Smooth muscle cell (in vitro differentiated cells): ENCODE measurements around the gene MESP2. TPM values are rescaled to one million over a fixed set of nuclear protein-coding genes. Genes with fewer than 3 reads are reported as not detected.
"Not testable (repeated sequence)": the region's sequence is repeated elsewhere in the genome, so short reads cannot be mapped to it uniquely, and the experiment has no call there.

Experiments
- DNase-seq: peaks from one replicate; lab custom pipeline; 2025; ENCODE audit not compliant: unreplicated experiment; lab: John Stamatoyannopoulos, UW
- H2AFZ ChIP-seq: fragments of 200-600 bp; sonication (generic); 2 replicates; pipeline ENCODE4 v1.6.0; 2016; ENCODE audit warnings: antibody characterized with exemption, low read depth, mild to moderate bottlenecking
- H3F3A ChIP-seq: fragments of 200-600 bp; sonication (generic); 2 replicates; pipeline ENCODE4 v1.6.0; 2017; ENCODE audit warnings: antibody characterized with exemption, low read depth
- H3K27ac ChIP-seq: fragments of 200-600 bp; sonication (generic); 2 replicates; pipeline ENCODE4 v1.5.1; 2016; ENCODE audit warnings: low read depth, mild to moderate bottlenecking
- H3K27me3 ChIP-seq: fragments of 200-600 bp; sonication (generic); 2 replicates; pipeline ENCODE4 v1.6.1; 2016; ENCODE audit warnings: low read depth, mild to moderate bottlenecking
- H3K36me3 ChIP-seq: fragments of 200-600 bp; sonication (generic); 2 replicates; pipeline ENCODE4 v1.5.1; 2016; ENCODE audit warnings: low read depth
- H3K4me1 ChIP-seq: fragments of 200-600 bp; sonication (generic); 2 replicates; pipeline ENCODE4 v1.5.1; 2016; ENCODE audit warnings: low read depth
- H3K4me2 ChIP-seq: fragments of 200-600 bp; sonication (generic); 2 replicates; pipeline ENCODE4 v1.6.0; 2016; ENCODE audit warnings: mild to moderate bottlenecking
- H3K4me3 ChIP-seq: fragments of 200-600 bp; sonication (generic); 2 replicates; pipeline ENCODE4 v1.5.1; 2016; ENCODE audit warnings: mild to moderate bottlenecking
- H3K79me2 ChIP-seq: fragments of 200-600 bp; sonication (generic); 2 replicates; pipeline ENCODE4 v1.6.0; 2016; ENCODE audit warnings: low read depth, mild to moderate bottlenecking
- H3K9ac ChIP-seq: fragments of 200-600 bp; sonication (generic); 2 replicates; pipeline ENCODE4 v1.6.0; 2016; ENCODE audit warnings: low read depth
- H3K9me3 ChIP-seq: fragments of 200-600 bp; sonication (generic); replicated peaks from 2 replicates; pipeline ENCODE4 v1.5.1; 2016; ENCODE audit warnings: low read depth
- H4K20me1 ChIP-seq: fragments of 200-600 bp; sonication (generic); 2 replicates; pipeline ENCODE4 v1.6.0; 2016; ENCODE audit warnings: low read depth
- WGBS: methylation state at CpG from one replicate; pipeline ENCODE4 v1.1.7; 2016; ENCODE audit warnings: low lambda C conversion rate; 5-methylcytosine and 5-hydroxymethylcytosine counted together
- polyA plus RNA-seq: library from polyadenylated mRNA; unstranded; fragments of >200 nt; fragmentation: Nextera tagmentation; extraction: Ambion mirVana; gene quantifications from 2 replicates; pipeline ENCODE4 v1.2.1, GENCODE V29; 2016
- total RNA-seq: library from RNA; depleted of rRNA; stranded (reverse); fragments of >200 nt; gene quantifications from 2 replicates; pipeline ENCODE4 v1.2.3, GENCODE V29; 2014
- TF ChIP-seq, protein P1 (sequence below): fragments of 200-600 bp; sonication (generic); IDR thresholded peaks from 2 replicates; pipeline ENCODE4 v1.5.1; 2017; ENCODE audit warnings: borderline replicate concordance, mild to moderate bottlenecking, antibody characterized with exemption; ENCODE audit not compliant: insufficient read depth, poor library complexity, severe bottlenecking

MESP2 gene
- total and polyA plus RNA-seq, 2 experiments from 2014 or later: 0.09 TPM; not detected in 1

DNA sequence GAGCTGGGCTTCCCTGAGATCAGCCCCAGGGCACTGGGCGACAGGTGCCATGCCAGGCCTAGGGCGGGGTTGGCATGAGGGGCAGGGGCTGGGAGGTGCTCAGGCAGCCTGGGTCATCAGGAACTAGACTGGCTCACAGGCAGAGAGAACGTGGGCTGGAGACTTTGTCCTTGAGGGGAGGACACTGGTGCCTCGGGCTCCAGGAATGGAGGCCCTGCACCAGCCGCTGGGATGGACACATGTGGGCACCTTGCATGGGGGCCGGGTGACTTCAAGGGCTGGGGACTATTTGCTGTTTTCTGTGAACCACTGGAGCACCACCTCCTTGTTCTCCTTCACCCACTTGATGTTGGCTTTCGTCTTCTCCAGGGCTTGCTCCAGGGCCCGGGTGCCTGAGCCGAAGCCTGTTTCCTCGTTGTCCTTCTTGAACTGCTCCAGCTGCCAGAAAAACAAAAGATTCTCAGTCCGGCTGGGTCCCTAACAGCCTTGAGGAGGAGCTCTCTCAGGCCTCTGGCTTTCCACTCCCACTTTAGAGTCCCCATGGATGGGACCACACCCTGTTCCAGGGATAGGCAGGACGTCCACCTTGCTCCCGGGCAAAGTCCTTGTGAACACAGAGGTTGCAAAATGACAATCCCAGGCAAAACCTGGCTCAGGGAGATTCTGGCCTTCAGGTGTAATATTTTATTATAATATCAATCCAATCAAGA, 9.1 kb downstream of the MESP2 start:
- TF ChIP-seq, protein P1, sequence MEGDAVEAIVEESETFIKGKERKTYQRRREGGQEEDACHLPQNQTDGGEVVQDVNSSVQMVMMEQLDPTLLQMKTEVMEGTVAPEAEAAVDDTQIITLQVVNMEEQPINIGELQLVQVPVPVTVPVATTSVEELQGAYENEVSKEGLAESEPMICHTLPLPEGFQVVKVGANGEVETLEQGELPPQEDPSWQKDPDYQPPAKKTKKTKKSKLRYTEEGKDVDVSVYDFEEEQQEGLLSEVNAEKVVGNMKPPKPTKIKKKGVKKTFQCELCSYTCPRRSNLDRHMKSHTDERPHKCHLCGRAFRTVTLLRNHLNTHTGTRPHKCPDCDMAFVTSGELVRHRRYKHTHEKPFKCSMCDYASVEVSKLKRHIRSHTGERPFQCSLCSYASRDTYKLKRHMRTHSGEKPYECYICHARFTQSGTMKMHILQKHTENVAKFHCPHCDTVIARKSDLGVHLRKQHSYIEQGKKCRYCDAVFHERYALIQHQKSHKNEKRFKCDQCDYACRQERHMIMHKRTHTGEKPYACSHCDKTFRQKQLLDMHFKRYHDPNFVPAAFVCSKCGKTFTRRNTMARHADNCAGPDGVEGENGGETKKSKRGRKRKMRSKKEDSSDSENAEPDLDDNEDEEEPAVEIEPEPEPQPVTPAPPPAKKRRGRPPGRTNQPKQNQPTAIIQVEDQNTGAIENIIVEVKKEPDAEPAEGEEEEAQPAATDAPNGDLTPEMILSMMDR: no peak
- no peaks in the 10 kb centered on the region for H3K27me3 ChIP-seq
- no peak overlapping the region for H3K9ac ChIP-seq
- no peaks in the 10 kb centered on the region for H3K79me2 ChIP-seq
- 90% methylated on average over 12 of the region's 13 CpGs for WGBS
- no peak for DNase-seq
- peaks cover 9% of the 10 kb centered on the region for H3F3A ChIP-seq
- H3K4me1 ChIP-seq: no peaks in the 10 kb centered on the region
- no peak overlapping the region for H3K27ac ChIP-seq
- no peak overlapping the region for H2AFZ ChIP-seq
- H3K4me3 ChIP-seq: no peak overlapping the region
- H4K20me1 ChIP-seq: no peaks in the 10 kb centered on the region
- H3K36me3 ChIP-seq: peaks cover 8% of the 10 kb centered on the region
- no peak overlapping the region for H3K4me2 ChIP-seq
- no peaks in the 10 kb centered on the region for H3K9me3 ChIP-seq

DNA sequence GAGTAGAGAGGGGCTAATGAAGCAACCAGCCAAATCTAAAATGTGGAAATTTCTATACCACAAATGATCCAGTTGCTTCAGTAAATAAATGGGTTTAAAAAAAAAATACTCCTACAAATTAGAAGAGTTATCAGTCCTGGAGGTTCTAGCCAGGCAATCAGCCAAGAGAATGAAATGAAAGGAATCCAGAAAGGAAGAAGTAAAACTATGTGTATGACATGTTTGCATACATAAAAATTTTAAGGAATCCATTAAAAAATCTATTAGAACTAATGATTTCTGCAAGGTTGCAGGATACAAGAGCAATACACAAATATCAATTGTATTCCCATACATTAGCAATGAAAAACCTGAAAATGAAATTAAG, 9.6 kb downstream of the MESP2 start:
- Histone ChIP-seq H3K27ac (no peak overlapping the region), H3F3A (peaks cover 9% of the 10 kb centered on the region), H3K4me2 (no peak overlapping the region), H3K9ac (no peak overlapping the region), H4K20me1 (no peaks in the 10 kb centered on the region), H3K9me3 (no peaks in the 10 kb centered on the region), H3K4me1 (no peaks in the 10 kb centered on the region), H3K27me3 (no peaks in the 10 kb centered on the region), H3K79me2 (no peaks in the 10 kb centered on the region), H3K36me3 (peaks cover 8% of the 10 kb centered on the region), H2AFZ (no peak overlapping the region), H3K4me3 (no peak overlapping the region)
- TF ChIP-seq, protein P1: no peak
- DNase-seq: no peak

DNA sequence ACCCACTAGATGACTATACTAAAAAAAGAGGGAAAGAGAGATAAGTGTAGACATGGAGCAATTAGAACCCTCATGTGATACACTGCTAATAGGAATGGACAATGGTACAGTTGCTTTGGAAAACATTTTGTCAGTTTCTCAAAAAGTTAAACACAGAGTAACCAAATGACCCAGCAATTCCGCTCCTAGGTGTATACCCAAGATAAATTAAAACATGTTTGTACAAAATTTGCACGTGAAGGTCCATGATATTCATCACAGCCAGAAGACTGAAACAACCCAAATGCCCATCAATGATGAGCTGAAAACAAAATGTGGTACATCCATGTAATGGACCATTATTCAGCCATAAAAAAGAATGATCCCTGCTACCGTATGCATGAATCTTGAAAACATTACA, 11.8 kb downstream of the MESP2 start:
- no peaks in the 10 kb centered on the region for H3K4me1 ChIP-seq
- no peak overlapping the region for H3K4me2 ChIP-seq

DNA sequence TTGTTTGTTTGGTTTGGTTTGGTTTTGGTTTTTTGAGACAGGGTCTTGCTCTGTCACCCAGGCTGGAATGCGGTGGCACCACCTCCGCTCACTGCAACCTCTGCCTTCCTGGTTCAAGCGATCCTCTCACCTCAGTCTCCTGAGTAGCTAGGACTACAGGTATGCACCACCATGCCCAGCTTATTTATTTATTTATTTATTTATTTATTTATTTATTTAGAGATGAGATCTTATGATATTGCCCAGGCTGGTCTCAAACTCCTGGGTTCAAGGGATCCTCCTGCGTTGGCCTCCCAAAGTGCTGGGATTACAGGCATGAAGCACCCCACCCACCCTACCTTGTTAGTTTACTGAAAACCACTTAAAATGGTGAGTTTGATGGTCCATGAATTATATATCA, 12.5 kb downstream of the MESP2 start:
- not testable (repeated sequence) for H3K4me3 ChIP-seq, H3K27ac ChIP-seq, H3K4me2 ChIP-seq, H2AFZ ChIP-seq, H3K36me3 ChIP-seq, H4K20me1 ChIP-seq, H3K9me3 ChIP-seq, H3K79me2 ChIP-seq, H3F3A ChIP-seq, H3K4me1 ChIP-seq, H3K27me3 ChIP-seq, DNase-seq, H3K9ac ChIP-seq
- WGBS: 97% methylated on average over 4 of the region's 4 CpGs

More for the DNA sequence above, 11.8 kb downstream of the MESP2 start:
- Histone ChIP-seq H3K36me3 (peaks cover 8% of the 10 kb centered on the region), H3K79me2 (no peaks in the 10 kb centered on the region), H3K27ac (no peak overlapping the region), H3K9me3 (no peaks in the 10 kb centered on the region), H3K9ac (no peak overlapping the region), H3K4me3 (no peak overlapping the region), H3F3A (no peaks in the 10 kb centered on the region), H2AFZ (no peak overlapping the region), H4K20me1 (no peaks in the 10 kb centered on the region), H3K27me3 (no peaks in the 10 kb centered on the region)
- 96% methylated on average over 3 of the region's 3 CpGs for WGBS
- DNase-seq: no peak
- TF ChIP-seq, protein P1: no peak
